ENCODE measurements around the gene ALDH1A2.

DNA sequence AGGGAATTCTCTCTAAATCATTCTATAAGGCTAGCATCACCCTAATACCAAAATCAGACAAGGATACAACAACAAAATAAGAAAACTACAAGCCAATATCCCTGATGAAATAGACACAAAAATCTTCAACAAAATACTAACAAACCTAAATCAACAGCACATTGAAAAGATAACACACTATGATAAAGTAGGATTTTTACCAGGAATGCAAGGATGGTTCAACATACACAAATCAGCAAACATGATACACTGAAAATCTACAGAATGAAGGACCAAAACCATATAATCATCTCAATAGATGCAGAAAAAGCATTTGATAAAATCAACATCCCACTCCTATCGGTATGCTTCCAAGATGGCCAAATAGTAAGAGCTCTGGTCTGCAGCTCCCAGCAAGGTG lies 39.5 kb downstream of the ALDH1A2 start:
- TF ChIP-seq HDGF (IDR thresholded peaks at IDR 0.05; ENCODE audit: borderline replicate concordance) (no peak), ZNF384 (IDR thresholded peaks at IDR 0.05) (no peak), FOXK2 (IDR thresholded peaks at IDR 0.05) (no peak), FOXM1 (IDR thresholded peaks at IDR 0.05; ENCODE audit: borderline replicate concordance) (no peak), TARDBP (IDR thresholded peaks at IDR 0.05) (no peak), SP1 (IDR thresholded peaks at IDR 0.05) (no peak), SUZ12 (IDR thresholded peaks at IDR 0.05) (no peak), NFRKB (IDR thresholded peaks at IDR 0.05) (no peak), ELF4 (IDR thresholded peaks at IDR 0.05) (no peak), FOXA1 (IDR thresholded peaks at IDR 0.05) (no peak), L3MBTL2 (conservative IDR thresholded peaks at IDR 0.05) (no peak), BHLHE40 (IDR thresholded peaks at IDR 0.05; ENCODE audit: borderline replicate concordance) (no peak)
- TF ChIP-seq, protein P1, sequence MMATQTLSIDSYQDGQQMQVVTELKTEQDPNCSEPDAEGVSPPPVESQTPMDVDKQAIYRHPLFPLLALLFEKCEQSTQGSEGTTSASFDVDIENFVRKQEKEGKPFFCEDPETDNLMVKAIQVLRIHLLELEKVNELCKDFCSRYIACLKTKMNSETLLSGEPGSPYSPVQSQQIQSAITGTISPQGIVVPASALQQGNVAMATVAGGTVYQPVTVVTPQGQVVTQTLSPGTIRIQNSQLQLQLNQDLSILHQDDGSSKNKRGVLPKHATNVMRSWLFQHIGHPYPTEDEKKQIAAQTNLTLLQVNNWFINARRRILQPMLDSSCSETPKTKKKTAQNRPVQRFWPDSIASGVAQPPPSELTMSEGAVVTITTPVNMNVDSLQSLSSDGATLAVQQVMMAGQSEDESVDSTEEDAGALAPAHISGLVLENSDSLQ (IDR thresholded peaks at IDR 0.05), result no peak
